UCSD-AML1 (cell line): ENCODE measurements around the gene TAF7L.

Source experiments
- DNase-seq: peaks from one replicate; lab custom pipeline; 2025; ENCODE audit not compliant: unreplicated experiment; lab: John Stamatoyannopoulos, UW

Gene TAF7L

DNA sequence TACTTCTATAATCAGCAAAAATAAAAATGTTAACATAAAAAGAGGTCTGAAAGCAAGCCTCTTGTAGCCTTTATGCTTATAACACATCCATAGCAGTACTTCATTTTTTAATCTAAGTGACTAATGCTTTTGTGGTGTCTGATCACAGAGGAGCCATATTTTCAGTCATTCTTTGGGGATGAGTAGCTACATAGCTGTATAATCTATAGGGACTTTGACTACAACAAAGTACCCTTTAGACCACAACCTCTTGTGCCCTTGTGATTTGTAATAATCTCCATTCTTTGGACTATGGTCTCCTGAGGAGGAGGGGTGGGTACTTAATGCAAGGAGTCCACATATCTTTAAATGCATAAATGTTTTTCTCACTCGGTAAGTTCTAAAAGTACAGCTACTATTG, 62.0 kb downstream of the TAF7L start:
- DNase-seq, result no peak

DNA sequence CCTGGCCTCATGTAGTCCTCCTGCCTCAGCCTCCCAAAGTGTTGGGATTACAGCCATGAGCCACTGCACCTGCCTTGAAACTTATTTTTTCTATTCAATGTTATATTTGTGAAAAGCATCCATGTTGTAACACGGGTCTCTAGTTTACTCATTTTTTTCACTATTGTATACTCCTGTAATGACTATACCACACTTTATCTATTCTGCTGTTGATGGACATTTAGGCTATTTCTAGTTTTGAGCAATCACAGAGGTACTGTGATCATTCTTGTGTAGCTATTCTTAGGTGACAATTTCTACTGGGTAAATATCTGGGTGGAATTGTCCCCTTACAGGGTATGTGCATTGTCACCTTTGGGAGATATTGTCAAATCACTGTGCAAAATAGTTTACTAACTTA, 67.9 kb downstream of the TAF7L start:
- DNase-seq, result no peak

DNA sequence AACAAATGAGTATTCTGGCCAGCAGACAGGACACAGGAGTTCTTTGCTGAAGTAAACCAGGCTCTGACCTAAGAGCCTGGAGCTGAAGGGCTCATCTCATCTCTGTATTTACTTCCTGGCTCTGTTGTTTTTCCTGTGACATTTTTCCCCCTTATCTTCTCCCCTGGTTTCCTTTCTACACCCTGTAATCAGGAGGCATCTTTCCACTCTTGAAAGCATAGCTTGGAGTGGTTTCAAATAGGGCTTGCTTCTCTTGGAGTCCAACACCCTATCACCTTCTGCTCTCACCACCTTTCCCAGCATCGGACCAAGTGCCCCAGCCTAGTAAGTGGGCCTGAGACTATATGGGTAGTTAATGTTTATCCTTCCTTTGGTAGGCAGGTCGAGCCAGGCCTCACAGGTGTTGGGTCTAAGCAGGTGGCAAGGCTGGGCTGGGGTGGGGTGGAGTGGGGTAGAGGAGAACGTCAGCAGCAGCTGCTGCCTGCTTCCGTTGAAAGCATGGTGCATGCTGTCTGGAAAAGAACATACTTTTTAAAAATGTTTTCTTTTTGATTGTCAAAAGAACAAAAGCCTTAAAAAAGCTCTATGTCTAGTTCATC, 70.4 kb downstream of the TAF7L start:
- DNase-seq, result no peak

DNA sequence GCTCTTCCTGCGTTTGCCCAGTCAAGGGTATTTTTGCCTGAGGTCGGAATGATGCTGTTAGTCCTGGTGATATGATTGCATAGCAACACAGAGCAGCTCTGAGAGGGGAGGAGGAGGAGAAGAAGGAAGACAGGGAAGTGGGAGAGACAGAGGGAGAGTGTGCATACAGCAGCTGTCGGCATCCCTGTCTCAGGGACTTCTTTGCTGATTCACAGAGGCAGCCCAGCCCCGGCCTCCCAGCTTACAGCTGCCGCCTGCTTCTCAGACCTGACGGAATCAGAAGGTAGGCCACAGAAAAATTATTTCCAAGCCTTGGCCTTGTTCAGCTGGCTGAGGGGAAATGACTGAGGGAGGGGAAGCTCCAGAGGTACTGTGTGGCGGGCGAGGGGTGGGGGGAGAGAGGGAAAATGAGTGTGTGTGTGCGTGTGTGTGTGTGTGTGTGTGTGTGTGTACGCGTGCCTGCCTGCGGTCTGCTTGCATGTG, 71.2 kb downstream of the TAF7L start:
- DNase-seq, result peak; percentile 18

DNA sequence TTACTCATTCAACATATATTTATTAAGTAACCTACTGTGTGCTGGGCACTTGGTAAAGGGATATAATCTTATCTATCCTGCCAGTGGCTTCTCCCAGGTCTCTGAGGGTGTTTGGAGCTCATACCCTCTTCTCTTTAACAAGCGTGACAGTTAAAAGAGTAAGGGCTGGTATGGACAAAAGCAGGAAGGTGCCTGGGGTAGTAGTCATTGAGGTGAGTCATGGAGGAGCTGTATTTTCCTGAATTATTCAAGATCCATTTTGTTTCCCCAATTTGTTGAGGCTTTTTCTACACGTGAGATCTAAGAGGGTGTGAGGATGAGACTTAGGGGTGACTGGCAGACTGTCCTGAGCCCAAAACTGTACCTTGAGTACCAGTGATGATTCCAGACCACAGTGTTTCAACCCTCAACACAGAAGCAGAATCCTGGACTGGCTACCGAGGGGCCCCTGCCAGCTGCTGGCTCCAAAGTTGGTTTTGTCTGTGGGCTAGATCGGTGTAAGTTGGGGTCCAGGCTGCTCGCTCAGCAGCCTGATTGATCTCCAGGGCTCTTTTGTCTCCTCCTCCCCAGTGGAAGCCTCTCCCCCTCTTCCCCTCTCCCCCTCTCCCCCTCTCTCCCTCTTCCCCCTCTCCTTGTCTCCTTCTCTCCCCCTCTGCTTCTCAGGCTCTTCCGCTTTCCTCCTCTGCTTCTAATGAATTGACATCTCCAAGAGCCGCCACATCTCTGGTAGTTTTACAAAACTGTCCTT, 71.8 kb downstream of the TAF7L start, which contains the start of gene DRP2:
Gene DRP2, plus strand, starts transcription at position 671 of the 748 bp plus-strand sequence. CDS start 11,862 bp downstream, outside the sequence.
- no peak for DNase-seq
